Measurements from ENCODE around the gene FRS3. TPM values are rescaled to one million over a fixed set of nuclear protein-coding genes. Genes with fewer than 3 reads are reported as not detected.

FRS3 gene
- total RNA-seq, 1 experiment from 2014 or later = 5.9 TPM

DNA sequence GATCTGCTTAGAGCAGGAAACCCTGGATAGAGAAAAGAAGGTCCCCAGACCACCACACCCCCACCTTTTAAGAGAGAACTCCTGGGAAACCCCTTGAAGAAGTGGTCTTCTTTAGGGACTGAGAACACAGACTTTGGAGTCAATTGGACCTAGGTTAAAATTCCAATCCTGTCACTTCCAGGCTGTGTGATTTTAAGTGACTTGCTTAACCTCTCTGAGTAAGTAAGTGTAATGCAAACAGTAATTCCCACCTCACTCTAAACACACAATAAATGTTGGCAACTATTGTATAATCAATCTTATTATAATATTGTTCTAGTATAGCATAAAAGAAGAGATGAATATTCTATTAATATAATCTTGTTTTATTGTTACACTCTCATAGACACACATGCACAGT lies 47.6 kb downstream of the FRS3 start (continued):
- TF ChIP-seq, protein P1, sequence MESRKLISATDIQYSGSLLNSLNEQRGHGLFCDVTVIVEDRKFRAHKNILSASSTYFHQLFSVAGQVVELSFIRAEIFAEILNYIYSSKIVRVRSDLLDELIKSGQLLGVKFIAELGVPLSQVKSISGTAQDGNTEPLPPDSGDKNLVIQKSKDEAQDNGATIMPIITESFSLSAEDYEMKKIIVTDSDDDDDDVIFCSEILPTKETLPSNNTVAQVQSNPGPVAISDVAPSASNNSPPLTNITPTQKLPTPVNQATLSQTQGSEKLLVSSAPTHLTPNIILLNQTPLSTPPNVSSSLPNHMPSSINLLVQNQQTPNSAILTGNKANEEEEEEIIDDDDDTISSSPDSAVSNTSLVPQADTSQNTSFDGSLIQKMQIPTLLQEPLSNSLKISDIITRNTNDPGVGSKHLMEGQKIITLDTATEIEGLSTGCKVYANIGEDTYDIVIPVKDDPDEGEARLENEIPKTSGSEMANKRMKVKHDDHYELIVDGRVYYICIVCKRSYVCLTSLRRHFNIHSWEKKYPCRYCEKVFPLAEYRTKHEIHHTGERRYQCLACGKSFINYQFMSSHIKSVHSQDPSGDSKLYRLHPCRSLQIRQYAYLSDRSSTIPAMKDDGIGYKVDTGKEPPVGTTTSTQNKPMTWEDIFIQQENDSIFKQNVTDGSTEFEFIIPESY (IDR thresholded peaks at IDR 0.05; ENCODE audit: extremely low read depth, insufficient replicate concordance, low read length) = no peak

DNA sequence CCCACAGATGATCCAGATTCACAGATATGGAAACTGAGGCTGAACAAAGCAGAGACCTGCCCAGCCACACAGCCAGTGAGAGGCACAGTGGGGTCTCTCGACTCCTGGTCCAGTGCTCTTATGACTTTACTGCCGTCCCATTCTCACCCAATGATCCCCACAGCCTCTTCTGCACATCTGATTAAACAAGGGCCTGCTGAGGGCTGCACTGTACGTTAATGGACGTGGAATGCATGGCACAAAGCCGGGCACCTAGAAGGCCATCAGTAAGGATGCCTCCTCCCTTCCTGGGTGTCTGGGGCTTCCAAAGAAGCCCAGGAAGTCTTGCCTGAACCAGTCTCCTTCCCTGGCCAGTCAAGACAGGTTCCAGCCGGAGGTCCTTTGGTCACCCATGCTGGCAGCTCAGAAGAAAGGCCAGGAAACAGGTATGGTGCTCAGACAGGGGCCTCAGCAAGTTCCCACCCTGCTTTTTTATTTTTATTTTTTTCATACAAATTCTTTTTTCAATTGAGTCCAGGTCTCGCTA lies 48.1 kb downstream of the FRS3 start:
- TF ChIP-seq CBX3 (IDR thresholded peaks at IDR 0.05; ENCODE audit: low read depth) (no peak), EGR1 (IDR thresholded peaks at IDR 0.05; ENCODE audit: low read depth) (no peak), ELF1 (IDR thresholded peaks at IDR 0.05; ENCODE audit: borderline replicate concordance, low read depth) (no peak), RAD21 (IDR thresholded peaks at IDR 0.05; ENCODE audit: low read depth) (no peak)
- H3K79me2 ChIP-seq (ENCODE audit: insufficient read depth, low read length) = no peaks in the 10 kb centered on the region

More for the DNA sequence above, 48.1 kb downstream of the FRS3 start:
- Histone ChIP-seq H3K9me3 (ENCODE audit: control insufficient read depth in 1 of 2, insufficient read depth in 1 of 2, low read depth in 1 of 2, low read length in 2 of 2) (no peaks in the 10 kb centered on the region), H4K20me1 (ENCODE audit: insufficient read depth) (no peaks in the 10 kb centered on the region), H3K36me3 (ENCODE audit: control insufficient read depth in 1 of 2, insufficient read depth in 2 of 2, low read length in 2 of 2) (no peaks in the 10 kb centered on the region), H3K4me2 (ENCODE audit: low read length) (no peak overlapping the region), H3K9me2 (ENCODE audit: insufficient read depth) (no peaks in the 10 kb centered on the region), H3K9ac (ENCODE audit: low read length) (no peak overlapping the region), H2AFZ (ENCODE audit: low read depth, low read length, poor library complexity, severe bottlenecking) (no peak overlapping the region), H3K27ac (ENCODE audit: low read depth, low read length) (no peak overlapping the region), H3K4me1 (ENCODE audit: control insufficient read depth in 1 of 2, insufficient read depth in 2 of 2, low read length in 2 of 2) (peaks cover 13 to 26% of the 10 kb centered on the region in 2 experiments), H3K27me3 (ENCODE audit: insufficient read depth, low read length) (no peaks in the 10 kb centered on the region), H3K4me3 (replicated peaks in 1 of 2; ENCODE audit: low read depth in 1 of 2, low read length in 2 of 2) (no peak overlapping the region)
- ChIA-PET POLR2A (no interaction called here), CTCF (interaction anchor here (1.2 kb wide), 1 partner anchor 26 kb away, joined by 4 read pairs; no protein-coding TSS in a partner anchor), RAD21 (ENCODE audit: low non-redundant PET in 1 of 2, low total read pairs in 2 of 2, uncharacterized antibody in 2 of 2, unreplicated experiment in 2 of 2) (no interaction called here)
- TSS peak; percentile 28 for BruUV-seq (replicated peaks)
- intact Hi-C loops (cut with micrococcal nuclease) = no loop called here
- ATAC-seq = no peak
- no peak for DNase-seq (ENCODE audit: low read depth, low spot score)
